WI38 (cell line): ENCODE results near the gene ZNF414.
"Not testable (repeated sequence)": the region's sequence is repeated elsewhere in the genome, so short reads cannot be mapped to it uniquely, and the experiment has no call there.

Source experiments
- H3K4me3 ChIP-seq: 2 replicates; pipeline ENCODE4 v1.5.1; 2011; ENCODE audit warnings: low read depth, mild to moderate bottlenecking, control low read depth, low read length
- TF ChIP-seq, protein P1 (sequence below): IDR thresholded peaks from 2 replicates; pipeline ENCODE4 v1.5.1; 2012; ENCODE audit warnings: low read depth, mild to moderate bottlenecking, control low read depth, low read length

The ZNF414 gene, protein sequence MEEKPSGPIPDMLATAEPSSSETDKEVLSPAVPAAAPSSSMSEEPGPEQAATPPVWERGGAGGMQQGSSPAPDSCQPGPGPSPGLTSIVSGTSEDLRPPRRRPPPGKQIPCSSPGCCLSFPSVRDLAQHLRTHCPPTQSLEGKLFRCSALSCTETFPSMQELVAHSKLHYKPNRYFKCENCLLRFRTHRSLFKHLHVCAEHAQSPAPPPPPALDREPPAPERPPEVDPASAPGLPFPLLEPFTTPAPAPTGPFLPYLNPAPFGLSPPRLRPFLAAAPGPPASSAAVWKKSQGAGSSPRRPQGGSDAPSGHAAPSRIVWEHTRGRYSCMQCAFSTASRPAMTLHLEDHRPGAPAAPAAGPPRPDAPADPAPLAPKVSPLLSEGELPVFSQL

DNA sequence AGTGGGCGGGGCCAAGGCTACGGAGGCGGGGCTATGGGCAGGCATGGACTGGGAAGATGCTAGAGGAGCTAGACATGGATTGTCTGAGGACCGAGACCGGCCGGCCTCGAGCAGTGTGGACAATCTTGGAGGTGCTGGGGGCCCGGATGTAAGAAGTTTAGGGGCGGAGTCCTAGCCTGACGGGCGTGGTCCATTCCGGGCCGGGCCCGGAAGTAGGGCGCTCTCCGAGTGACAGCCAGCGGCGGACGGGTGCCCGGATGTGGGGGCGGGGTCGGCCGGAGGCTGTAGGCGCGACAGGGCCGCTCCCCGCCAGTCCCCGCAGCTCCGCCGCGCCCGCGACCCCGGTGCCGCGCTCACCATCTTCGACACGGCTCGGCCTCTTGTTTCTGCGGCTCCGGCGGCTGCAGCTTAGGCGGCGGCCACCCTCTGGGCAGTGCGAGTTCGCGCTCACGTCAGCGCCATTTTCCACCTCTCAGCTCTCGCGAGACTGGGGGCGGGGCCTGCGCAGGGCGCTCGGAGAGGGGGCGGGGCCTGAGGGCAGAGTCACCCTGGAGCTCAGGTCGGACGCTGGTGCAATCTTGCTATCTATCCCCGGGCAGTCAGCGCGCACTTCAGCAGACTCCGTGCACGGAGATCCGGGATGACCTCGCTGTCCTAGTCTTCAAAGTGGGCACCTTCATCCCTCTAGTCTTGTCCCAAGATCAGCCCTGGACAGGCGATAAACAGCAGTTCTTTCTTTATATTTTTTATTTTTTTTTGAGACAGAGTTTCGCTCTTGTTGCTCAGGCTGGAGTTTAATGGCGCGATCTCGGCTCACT, at the start of gene ZNF414:
Gene ZNF414, minus strand, starts transcription at position 481 of the 818 bp plus-strand sequence. Its CDS starts 121 bp downstream, at position 360.
- H3K4me3 ChIP-seq: peak within 1 kb of the TSS; percentile 72
- TF ChIP-seq, protein P1, sequence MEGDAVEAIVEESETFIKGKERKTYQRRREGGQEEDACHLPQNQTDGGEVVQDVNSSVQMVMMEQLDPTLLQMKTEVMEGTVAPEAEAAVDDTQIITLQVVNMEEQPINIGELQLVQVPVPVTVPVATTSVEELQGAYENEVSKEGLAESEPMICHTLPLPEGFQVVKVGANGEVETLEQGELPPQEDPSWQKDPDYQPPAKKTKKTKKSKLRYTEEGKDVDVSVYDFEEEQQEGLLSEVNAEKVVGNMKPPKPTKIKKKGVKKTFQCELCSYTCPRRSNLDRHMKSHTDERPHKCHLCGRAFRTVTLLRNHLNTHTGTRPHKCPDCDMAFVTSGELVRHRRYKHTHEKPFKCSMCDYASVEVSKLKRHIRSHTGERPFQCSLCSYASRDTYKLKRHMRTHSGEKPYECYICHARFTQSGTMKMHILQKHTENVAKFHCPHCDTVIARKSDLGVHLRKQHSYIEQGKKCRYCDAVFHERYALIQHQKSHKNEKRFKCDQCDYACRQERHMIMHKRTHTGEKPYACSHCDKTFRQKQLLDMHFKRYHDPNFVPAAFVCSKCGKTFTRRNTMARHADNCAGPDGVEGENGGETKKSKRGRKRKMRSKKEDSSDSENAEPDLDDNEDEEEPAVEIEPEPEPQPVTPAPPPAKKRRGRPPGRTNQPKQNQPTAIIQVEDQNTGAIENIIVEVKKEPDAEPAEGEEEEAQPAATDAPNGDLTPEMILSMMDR: no peak

DNA sequence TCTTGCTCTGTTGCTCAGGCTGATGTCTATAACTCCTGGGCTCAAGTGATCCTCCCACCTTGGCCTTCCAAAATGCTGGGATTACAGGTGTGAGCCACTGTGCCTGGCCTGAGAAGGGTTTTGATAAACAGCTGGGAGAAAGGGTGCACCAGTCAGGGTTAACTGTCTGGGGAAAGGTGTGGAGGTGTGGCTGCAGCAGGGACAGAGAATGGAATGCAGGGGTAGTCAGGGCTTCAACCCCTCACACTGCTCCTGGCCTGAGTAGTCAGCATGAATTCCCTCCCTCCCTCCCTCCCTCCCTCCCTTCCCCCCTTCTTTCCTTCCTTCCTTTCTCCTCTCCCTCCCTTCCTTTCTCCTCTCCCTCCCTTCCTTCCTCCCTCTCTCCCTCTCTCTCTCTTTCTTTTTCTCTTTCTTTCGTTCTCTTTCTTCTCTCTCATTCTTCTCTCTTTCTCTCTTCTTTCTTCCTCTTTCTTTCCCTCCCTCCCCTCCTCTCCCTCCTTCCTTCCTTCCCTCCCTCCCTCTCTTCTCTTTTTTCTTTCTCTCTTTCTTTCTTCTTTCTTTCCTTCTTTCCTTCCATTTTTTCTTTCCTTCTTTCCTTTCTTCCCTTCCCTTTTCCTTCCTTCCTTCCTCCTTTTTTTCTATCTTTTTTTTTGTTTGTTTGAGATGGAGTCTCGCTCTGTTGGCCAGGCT, 47.3 kb upstream of the ZNF414 start:
- TF ChIP-seq, protein P1: no peak
- H3K4me3 ChIP-seq: no peak overlapping the region

DNA sequence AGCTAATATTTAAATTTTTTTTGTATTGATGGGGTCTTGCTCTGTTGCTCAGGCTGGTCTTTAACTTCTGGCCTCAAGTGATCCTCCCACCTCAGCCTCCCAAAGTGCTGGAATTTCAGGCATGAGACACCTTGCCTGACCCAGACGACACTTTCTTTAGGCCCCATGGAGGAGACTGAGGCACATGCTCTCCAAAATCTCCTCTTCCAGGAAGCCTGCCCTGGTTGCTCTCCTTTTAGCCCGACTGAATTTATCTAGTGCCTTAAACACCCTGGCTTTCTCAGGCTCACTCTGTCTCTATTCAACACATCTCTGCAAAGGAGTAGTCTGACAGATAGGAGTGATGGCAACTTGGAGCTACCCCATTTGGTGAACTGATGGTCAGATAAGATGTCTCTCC, 44.4 kb upstream of the ZNF414 start:
- TF ChIP-seq, protein P1: no peak
- H3K4me3 ChIP-seq: no peak overlapping the region

DNA sequence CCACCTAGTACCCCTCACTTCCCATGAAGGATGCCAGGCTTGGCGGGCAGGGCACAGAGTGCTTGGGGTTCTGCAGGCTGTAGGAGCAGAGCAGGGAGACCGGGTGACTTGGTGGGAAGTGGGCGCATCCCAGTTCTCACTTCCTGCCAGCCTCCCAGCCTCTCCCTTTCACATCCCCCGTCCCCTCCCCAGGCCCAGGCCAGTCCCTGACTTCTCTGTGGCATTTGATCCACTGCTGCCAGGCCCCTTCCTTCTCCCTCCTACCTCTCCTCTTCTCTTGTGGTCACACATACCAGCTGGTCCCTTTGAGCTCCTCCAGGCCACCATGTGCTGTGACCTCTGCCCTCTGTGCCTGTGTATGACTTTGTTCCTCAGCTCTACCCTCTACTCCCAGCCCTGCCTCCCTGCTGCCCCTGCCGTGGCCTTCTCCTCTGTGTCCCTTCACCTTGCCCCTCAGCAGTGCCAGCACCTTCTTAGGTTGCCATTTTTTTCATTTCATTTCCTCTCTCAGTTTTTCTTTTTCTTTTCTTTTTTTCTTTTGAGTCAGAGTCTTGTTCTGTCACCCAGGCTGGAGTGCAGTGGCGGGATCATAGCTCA, 43.8 kb upstream of the ZNF414 start:
- no peak overlapping the region for H3K4me3 ChIP-seq
- TF ChIP-seq, protein P1: no peak

DNA sequence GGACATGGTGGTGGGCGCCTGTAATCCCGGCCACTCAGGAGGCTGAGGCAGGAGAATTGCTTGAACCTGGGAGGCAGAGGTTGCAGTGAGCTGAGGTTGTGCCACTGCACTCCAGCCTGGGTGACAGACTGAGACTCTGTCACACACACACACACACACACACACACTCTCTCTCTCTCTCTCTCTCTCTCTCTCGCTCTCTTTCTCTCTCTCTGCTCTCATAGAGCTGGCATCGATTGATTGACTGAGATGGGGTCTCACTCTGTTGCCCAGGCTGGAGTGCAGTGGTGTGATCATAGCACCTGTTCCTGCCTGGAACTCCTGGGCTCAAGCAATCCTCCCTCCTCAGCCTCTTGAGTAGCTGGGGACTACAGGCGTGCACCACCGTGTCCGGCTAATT, 39.8 kb upstream of the ZNF414 start:
- H3K4me3 ChIP-seq: not testable (repeated sequence)

DNA sequence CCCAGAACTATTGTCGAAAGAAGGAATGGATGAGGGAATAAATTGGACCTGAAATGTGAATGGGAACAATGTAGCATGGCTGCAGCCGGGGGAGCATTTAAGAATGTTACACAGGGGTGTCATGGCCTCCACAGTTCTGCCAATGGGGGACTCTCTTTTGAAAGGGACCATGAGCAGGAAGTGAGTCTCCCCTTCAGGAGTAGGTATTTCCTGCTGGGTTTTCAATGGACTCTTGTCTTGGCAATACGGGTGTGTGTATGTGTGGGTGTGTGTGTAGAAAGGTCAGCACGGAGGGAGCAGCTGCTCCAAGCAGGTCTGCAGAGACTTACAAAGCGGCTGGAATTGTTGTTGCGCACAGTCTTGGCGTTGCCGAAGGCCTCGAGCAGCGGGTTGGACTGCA, 38.8 kb upstream of the ZNF414 start:
- TF ChIP-seq, protein P1: no peak
- H3K4me3 ChIP-seq: no peak overlapping the region

DNA sequence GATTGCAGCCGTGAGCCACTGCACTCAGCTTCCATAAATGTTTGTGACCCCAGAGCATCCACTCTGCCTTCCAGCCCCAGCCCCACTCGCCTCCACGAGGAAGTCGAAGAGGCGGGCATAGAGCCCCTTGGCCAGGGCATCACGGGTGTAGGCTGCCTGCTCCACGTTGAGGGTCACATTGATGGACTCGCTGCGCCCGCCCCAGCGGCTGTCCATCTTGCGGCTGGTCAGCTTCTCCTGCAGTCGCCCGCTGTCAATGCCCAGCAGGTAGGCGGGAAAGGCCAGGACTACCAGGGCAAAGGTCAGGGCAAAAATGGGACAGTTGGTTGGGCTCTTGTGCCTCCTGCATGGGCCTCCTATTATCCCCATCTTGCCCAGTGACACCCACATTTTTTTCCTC, 36.1 kb upstream of the ZNF414 start:
- H3K4me3 ChIP-seq: no peak overlapping the region
- TF ChIP-seq, protein P1: no peak
